ENCODE measurements around the gene GABRB1.

DNA sequence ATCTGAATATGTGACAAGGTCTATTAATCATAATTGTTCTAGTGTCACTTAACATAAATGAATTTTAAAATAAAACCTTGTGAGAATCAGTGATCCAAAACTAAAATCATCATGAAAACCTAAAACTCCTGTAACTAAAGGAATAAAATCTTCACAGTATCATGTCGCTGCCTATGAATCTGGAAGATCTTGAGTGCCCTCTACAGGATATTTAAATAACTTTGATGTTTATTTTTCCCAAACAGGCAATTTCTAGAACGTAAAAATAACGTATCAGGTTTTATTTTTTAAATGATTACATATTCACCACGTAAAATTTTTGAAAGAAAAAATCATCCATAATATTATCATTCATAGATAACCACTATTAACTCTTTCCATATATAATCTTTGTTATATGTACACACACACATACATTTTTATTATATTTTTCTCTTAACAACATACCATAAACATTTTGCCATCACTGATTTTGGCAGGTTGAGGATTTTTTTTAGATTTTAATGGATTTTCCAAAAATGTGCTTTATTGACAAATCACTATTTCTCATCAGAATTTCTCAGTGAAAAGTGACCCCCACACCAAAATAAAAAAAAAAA is 352.6 kb downstream of the GABRB1 start:
- TF ChIP-seq, protein P1, sequence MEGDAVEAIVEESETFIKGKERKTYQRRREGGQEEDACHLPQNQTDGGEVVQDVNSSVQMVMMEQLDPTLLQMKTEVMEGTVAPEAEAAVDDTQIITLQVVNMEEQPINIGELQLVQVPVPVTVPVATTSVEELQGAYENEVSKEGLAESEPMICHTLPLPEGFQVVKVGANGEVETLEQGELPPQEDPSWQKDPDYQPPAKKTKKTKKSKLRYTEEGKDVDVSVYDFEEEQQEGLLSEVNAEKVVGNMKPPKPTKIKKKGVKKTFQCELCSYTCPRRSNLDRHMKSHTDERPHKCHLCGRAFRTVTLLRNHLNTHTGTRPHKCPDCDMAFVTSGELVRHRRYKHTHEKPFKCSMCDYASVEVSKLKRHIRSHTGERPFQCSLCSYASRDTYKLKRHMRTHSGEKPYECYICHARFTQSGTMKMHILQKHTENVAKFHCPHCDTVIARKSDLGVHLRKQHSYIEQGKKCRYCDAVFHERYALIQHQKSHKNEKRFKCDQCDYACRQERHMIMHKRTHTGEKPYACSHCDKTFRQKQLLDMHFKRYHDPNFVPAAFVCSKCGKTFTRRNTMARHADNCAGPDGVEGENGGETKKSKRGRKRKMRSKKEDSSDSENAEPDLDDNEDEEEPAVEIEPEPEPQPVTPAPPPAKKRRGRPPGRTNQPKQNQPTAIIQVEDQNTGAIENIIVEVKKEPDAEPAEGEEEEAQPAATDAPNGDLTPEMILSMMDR (IDR thresholded peaks at IDR 0.05) = peak; percentile 85
- no peak for TF ChIP-seq EZH2 (IDR thresholded peaks at IDR 0.05; ENCODE audit: borderline replicate concordance, insufficient read depth, low read depth, low read length, poor library complexity, severe bottlenecking)

Data from B cell (primary cell).